Mesenchymal stem cell (in vitro differentiated cells and primary cell): ENCODE measurements around the gene IRF2.

Source experiments
- DNase-seq: peaks from one replicate; pipeline ENCODE4 v3.0.0-alpha.2; 2013
- H2AFZ ChIP-seq: one replicate; pipeline ENCODE4 v1.6.1; 2013; ENCODE audit warnings: low read depth, mild to moderate bottlenecking, control low read depth, inconsistent platforms, low read length, moderate library complexity
- H2AK5ac ChIP-seq: 2 replicates; pipeline ENCODE4 v1.6.1; 2013; ENCODE audit warnings: low read length, moderate library complexity, mild to moderate bottlenecking, inconsistent platforms; ENCODE audit not compliant: severe bottlenecking
- H2BK120ac ChIP-seq: one replicate; pipeline ENCODE4 v1.6.1; 2013; ENCODE audit warnings: low read depth, mild to moderate bottlenecking, inconsistent platforms, low read length, moderate library complexity
- H2BK12ac ChIP-seq, 2 experiments: one replicate each; pipeline ENCODE4 v1.6.1; 2013; ENCODE audit warnings: inconsistent platforms in 2 of 2, low read length in 2 of 2, mild to moderate bottlenecking in 2 of 2, moderate library complexity in 2 of 2, control low read depth in 1 of 2
- H2BK15ac ChIP-seq: one replicate; pipeline ENCODE4 v1.6.1; 2013; ENCODE audit warnings: mild to moderate bottlenecking, low read depth, inconsistent platforms; ENCODE audit not compliant: poor library complexity, severe bottlenecking
- H2BK5ac ChIP-seq: 2 replicates; pipeline ENCODE4 v1.6.1; 2013; ENCODE audit warnings: low read depth, mild to moderate bottlenecking, low read length, control low read depth, inconsistent platforms; ENCODE audit not compliant: poor library complexity, severe bottlenecking
- H3K14ac ChIP-seq, 2 experiments: one replicate each; pipeline ENCODE4 v1.6.1; 2013; ENCODE audit warnings: inconsistent platforms in 2 of 2, low read length in 2 of 2, control low read depth in 1 of 2, mild to moderate bottlenecking in 1 of 2, moderate library complexity in 1 of 2
- H3K18ac ChIP-seq, 2 experiments: one replicate each; pipeline ENCODE4 v1.6.1; 2013; ENCODE audit warnings: inconsistent platforms in 2 of 2, low read length in 2 of 2, control low read depth in 1 of 2, low read depth in 1 of 2, mild to moderate bottlenecking in 1 of 2
- H3K23ac ChIP-seq, 2 experiments: one replicate each; pipeline ENCODE4 v1.6.1; 2013; ENCODE audit warnings: inconsistent platforms in 2 of 2, low read length in 2 of 2, mild to moderate bottlenecking in 2 of 2, moderate library complexity in 2 of 2, control low read depth in 1 of 2
- H3K27ac ChIP-seq: 2 replicates; pipeline ENCODE4 v1.5.1; 2013; ENCODE audit warnings: mild to moderate bottlenecking, moderate library complexity, low read length, control low read depth, inconsistent platforms; ENCODE audit not compliant: poor library complexity, severe bottlenecking
- H3K27me3 ChIP-seq, 2 experiments: 2 replicates each; pipeline versions ENCODE4 v1.6.1 to v1.7.0; 2013; ENCODE audit warnings: low read length in 2 of 2, mild to moderate bottlenecking in 2 of 2, moderate library complexity in 2 of 2, control low read depth in 1 of 2, inconsistent platforms in 1 of 2; ENCODE audit not compliant: control insufficient read depth in 1 of 2, insufficient read depth in 1 of 2
- H3K36me3 ChIP-seq, 2 experiments: 2 replicates each; pipeline versions ENCODE4 v1.6.1 to v1.7.0; 2013; ENCODE audit warnings: low read length in 2 of 2, control low read depth in 1 of 2, inconsistent platforms in 1 of 2, low read depth in 1 of 2, mild to moderate bottlenecking in 1 of 2; ENCODE audit not compliant: insufficient read depth in 2 of 2, control insufficient read depth in 1 of 2
- H3K4ac ChIP-seq, 2 experiments: one replicate each; pipeline ENCODE4 v1.6.1; 2013; ENCODE audit warnings: inconsistent platforms in 2 of 2, low read length in 2 of 2, mild to moderate bottlenecking in 2 of 2, moderate library complexity in 2 of 2, control low read depth in 1 of 2, low read depth in 1 of 2
- H3K4me1 ChIP-seq: 2 replicates; pipeline ENCODE4 v1.6.1; 2013; ENCODE audit warnings: low read depth, low read length, control low read depth; ENCODE audit not compliant: control insufficient read depth, insufficient read depth
- H3K4me2 ChIP-seq: 2 replicates; pipeline ENCODE4 v1.6.1; 2013; ENCODE audit warnings: low read length, mild to moderate bottlenecking, inconsistent platforms; ENCODE audit not compliant: poor library complexity, severe bottlenecking
- H3K4me3 ChIP-seq, 2 experiments: 2 replicates each; pipeline versions ENCODE4 v1.5.1 to v1.7.0; 2013; ENCODE audit warnings: low read length in 2 of 2, mild to moderate bottlenecking in 2 of 2, control low read depth in 1 of 2, low read depth in 1 of 2; ENCODE audit not compliant: insufficient read depth in 1 of 2
- H3K79me1 ChIP-seq: replicated peaks from 2 replicates; pipeline ENCODE4 v1.6.1; 2013; ENCODE audit warnings: mild to moderate bottlenecking, control low read depth, low read length, inconsistent platforms; ENCODE audit not compliant: poor library complexity, severe bottlenecking
- H3K9ac ChIP-seq: 2 replicates; pipeline ENCODE4 v1.7.0; 2013; ENCODE audit warnings: mild to moderate bottlenecking, low read length, moderate library complexity
- H3K9me3 ChIP-seq: 2 replicates; pipeline ENCODE4 v1.7.0; 2013; ENCODE audit warnings: mild to moderate bottlenecking, low read length; ENCODE audit not compliant: control insufficient read depth
- H4K8ac ChIP-seq: one replicate; pipeline ENCODE4 v1.6.1; 2013; ENCODE audit warnings: inconsistent platforms, mild to moderate bottlenecking, low read length, moderate library complexity
- H4K91ac ChIP-seq: one replicate; pipeline ENCODE4 v1.6.1; 2013; ENCODE audit warnings: mild to moderate bottlenecking, low read length, inconsistent platforms
- WGBS: methylation state at CpG from one replicate; pipeline ENCODE4 v1.1.7; 2013; ENCODE audit warnings: mixed read lengths; 5-methylcytosine and 5-hydroxymethylcytosine counted together

The IRF2 gene

DNA sequence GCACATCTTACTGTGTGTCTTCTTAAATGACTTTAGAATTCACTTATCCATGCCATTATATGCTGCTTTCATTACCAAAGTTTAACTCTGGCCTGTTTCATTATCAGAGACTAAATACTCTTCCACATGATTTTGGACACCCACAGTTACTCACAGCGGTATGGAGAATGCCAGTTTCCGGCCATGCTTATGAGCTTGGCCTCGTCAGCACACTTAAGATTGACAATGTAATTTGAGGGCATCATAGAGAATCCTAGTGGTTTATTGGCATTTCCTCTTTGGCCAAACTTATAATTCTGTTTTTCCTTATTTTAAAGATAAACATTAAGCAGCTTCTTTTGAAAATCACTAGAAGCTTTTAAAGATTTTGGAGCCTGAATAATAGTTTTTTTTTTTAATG, 104.5 kb downstream of the IRF2 start:
- Histone ChIP-seq H3K27me3 (no peaks in the 10 kb centered on the region), H3K4ac (no peak overlapping the region), H2BK120ac (no peak overlapping the region), H2BK12ac (no peak overlapping the region), H3K9ac (no peak overlapping the region), H3K36me3 (no peaks in the 10 kb centered on the region), H2BK5ac (no peak overlapping the region), H3K14ac (no peak overlapping the region), H4K8ac (no peak overlapping the region), H3K4me2 (no peak overlapping the region), H3K4me1 (peaks cover under 1% of the 10 kb centered on the region), H3K4me3 (no peak overlapping the region), H3K9me3 (no peaks in the 10 kb centered on the region), H2AK5ac (no peak overlapping the region), H3K79me1 (no peaks in the 10 kb centered on the region), H3K27ac (no peak overlapping the region), H4K91ac (no peak overlapping the region), H2AFZ (no peak overlapping the region), H3K18ac (no peak overlapping the region), H3K23ac (no peak overlapping the region), H2BK15ac (no peak overlapping the region)
- DNase-seq, result no peak
- 80% methylated on average over 2 of the region's 3 CpGs for WGBS

DNA sequence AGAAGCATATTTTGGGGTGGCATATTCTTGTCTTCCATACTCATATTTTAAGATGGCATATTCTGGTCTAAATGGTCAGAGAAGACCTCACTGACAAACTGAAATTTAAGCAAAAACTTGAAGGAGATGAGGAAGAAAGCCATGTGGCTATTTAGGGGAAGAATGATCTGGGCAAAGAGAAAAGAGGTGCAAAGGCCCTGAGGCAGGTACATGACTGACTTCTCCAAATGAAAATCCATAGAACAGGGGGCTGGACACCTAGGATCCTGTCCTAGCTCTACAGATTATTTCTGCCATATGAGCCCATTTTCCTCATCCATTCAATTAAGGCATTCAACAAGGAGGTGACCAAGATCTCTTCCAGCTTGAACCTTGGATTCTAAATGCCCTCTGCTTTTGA, 105.6 kb downstream of the IRF2 start:
- no peak overlapping the region for H3K4me3 ChIP-seq
- H3K23ac ChIP-seq, result no peak overlapping the region
- no peak overlapping the region for H3K4ac ChIP-seq
- no peak for DNase-seq
- no peak overlapping the region for H3K14ac ChIP-seq
- H2BK15ac ChIP-seq, result no peak overlapping the region
- H2AK5ac ChIP-seq, result no peak overlapping the region
- no peaks in the 10 kb centered on the region for H3K79me1 ChIP-seq
- peaks cover 7% of the 10 kb centered on the region for H3K4me1 ChIP-seq
- no peaks in the 10 kb centered on the region for H3K27me3 ChIP-seq
- no peak overlapping the region for H2BK12ac ChIP-seq
- H3K27ac ChIP-seq, result no peak overlapping the region
- H2BK5ac ChIP-seq, result no peak overlapping the region
- no peak overlapping the region for H3K9ac ChIP-seq
- no peaks in the 10 kb centered on the region for H3K36me3 ChIP-seq
- no peaks in the 10 kb centered on the region for H3K9me3 ChIP-seq
- no peak overlapping the region for H3K18ac ChIP-seq
- H4K91ac ChIP-seq, result no peak overlapping the region
- no peak overlapping the region for H4K8ac ChIP-seq
- no peak overlapping the region for H2BK120ac ChIP-seq
- H3K4me2 ChIP-seq, result no peak overlapping the region
- no peak overlapping the region for H2AFZ ChIP-seq

DNA sequence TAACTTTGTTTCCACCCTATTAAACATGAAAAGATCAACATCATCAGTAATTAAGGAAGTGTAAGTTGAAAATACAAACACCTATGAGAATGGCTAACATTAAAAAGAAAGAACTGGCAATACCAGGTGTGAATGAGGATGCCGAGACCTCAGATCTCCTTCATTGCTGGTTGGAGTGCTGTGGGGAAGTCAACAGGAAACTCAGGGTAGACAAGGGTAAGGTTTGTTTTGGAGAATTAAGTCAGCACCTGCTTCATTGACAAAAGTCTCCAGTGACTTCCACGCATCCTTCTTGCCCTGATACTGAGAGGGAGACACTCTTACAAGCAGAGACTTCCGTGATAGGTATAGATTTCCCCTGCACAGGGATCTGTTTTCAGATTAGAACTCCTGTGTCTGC, 106.1 kb downstream of the IRF2 start:
- Histone ChIP-seq H3K27me3 (no peaks in the 10 kb centered on the region), H3K4me1 (peaks cover 10% of the 10 kb centered on the region), H3K4ac (no peak overlapping the region), H4K8ac (no peak overlapping the region), H3K79me1 (no peaks in the 10 kb centered on the region), H3K4me3 (no peak overlapping the region), H3K9me3 (no peaks in the 10 kb centered on the region), H4K91ac (no peak overlapping the region), H3K18ac (no peak overlapping the region), H3K27ac (no peak overlapping the region), H3K23ac (no peak overlapping the region), H3K4me2 (no peak overlapping the region), H2BK12ac (no peak overlapping the region), H2BK5ac (no peak overlapping the region), H2AK5ac (no peak overlapping the region), H3K36me3 (no peaks in the 10 kb centered on the region), H2BK120ac (no peak overlapping the region), H3K14ac (no peak overlapping the region), H2BK15ac (no peak overlapping the region), H3K9ac (no peak overlapping the region), H2AFZ (no peak overlapping the region)
- 100% methylated on average over 3 of the region's 3 CpGs for WGBS
- no peak for DNase-seq

DNA sequence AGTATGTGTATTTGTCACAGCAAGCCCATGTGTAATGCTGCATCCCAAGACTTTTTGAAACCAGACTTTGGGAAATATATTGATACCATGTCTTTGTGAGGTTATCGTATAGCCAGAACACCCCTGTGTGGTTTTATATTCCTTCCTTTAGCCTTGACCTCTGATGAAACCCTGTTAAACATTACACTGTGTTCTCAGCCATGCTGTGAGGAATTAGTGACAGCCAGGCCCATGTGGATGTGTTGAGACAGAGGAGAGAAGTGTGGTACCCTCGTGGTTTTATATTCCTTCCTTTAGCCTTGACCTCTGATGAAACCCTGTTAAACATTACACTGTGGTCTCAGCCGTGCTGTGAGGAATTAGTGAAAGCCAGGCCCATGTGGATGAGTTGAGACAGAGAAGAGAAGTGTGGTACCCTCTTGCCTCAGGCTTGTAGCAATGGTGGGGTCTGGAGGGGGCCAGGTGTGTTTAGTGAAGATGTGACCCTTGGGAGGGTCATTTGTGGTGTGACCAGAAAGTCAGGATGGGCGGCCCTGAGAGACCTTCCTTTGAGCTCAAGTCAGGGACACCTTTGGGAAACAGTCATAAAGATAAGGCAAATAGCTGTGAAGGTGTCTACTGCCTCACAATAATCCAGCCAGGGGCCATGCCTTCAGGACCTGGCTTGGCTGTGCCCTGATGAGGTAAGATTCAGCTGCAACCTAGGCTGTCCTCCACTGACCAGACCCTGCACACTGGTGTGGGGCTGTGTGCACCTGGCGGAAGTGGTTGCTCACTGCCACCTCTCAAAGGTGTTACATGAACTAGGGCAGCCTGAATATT, 110.0 kb downstream of the IRF2 start:
- H3K4me2 ChIP-seq, result peak overlapping the region; percentile 50
- H2BK120ac ChIP-seq, result no peak overlapping the region
- no peak overlapping the region for H3K4ac ChIP-seq
- H4K91ac ChIP-seq, result no peak overlapping the region
- H2AFZ ChIP-seq, result no peak overlapping the region
- no peaks in the 10 kb centered on the region for H3K36me3 ChIP-seq
- H3K27me3 ChIP-seq, result no peaks in the 10 kb centered on the region
- no peak overlapping the region for H2BK12ac ChIP-seq
- 53% methylated on average over 3 of the region's 5 CpGs for WGBS
- H3K9me3 ChIP-seq, result no peaks in the 10 kb centered on the region
- no peak overlapping the region for H3K23ac ChIP-seq
- no peak overlapping the region for H2BK15ac ChIP-seq
- no peak overlapping the region for H4K8ac ChIP-seq
- H3K27ac ChIP-seq, result peak overlapping the region; percentile 71
- H3K18ac ChIP-seq, result no peak overlapping the region
- peaks cover 17% of the 10 kb centered on the region for H3K4me1 ChIP-seq
- DNase-seq, result no peak
- no peak overlapping the region for H3K4me3 ChIP-seq
- no peak overlapping the region for H3K14ac ChIP-seq
- peak overlapping the region; percentile 88 for H2AK5ac ChIP-seq
- H3K79me1 ChIP-seq, result no peaks in the 10 kb centered on the region
- H2BK5ac ChIP-seq, result peak overlapping the region; percentile 19
- H3K9ac ChIP-seq, result no peak overlapping the region
